Measurements from ENCODE around the gene TNKS1BP1. TPM values are rescaled to one million over a fixed set of nuclear protein-coding genes. Genes with fewer than 3 reads are reported as not detected.
A peak's percentile ranks its signal among the peaks of the same experiment; 100 is the strongest.

TNKS1BP1 gene
- total and polyA plus RNA-seq, 7 donors, result 63.9 to 288 (median 80.1) TPM

- ATAC-seq (no peak), DNase-seq (no peak)
- Histone ChIP-seq H3K4me3 (peak overlapping the region; percentile 68), H3K27ac (no peak overlapping the region), H3K27me3 (ENCODE audit: insufficient read depth in 3 of 3, low read length in 2 of 3) (no peaks in the 10 kb centered on the region), H3K4me1 (peaks cover 54% of the 10 kb centered on the region), H3K36me3 (ENCODE audit: insufficient read depth in 1 of 2, low read depth in 1 of 2) (peaks cover 6 to 45% of the 10 kb centered on the region in 2 donors), H3K9me3 (no peaks in the 10 kb centered on the region)
- no peak for TF ChIP-seq CTCF (IDR thresholded peaks at IDR 0.05)
- intact Hi-C loops (cut with DNase I), result no loop called here
- 55 to 78% (median 62%) methylated on average over 15 of the region's 15 CpGs for WGBS, 3 donors
These were observed 18.4 kb downstream of the TNKS1BP1 start for GRCh38 chr11:57306161-57306876.

GRCh38 chr11:57305523-57305922 lies 19.2 kb downstream of the TNKS1BP1 start:
- Histone ChIP-seq H3K4me1 (peaks cover 50% of the 10 kb centered on the region), H3K9me3 (no peaks in the 10 kb centered on the region), H3K36me3 (ENCODE audit: insufficient read depth in 1 of 2, low read depth in 1 of 2) (peaks cover 7 to 53% of the 10 kb centered on the region in 2 donors), H3K4me3 (peak overlapping the region; percentile 68), H3K27ac (no peak overlapping the region), H3K27me3 (ENCODE audit: insufficient read depth in 3 of 3, low read length in 2 of 3) (no peaks in the 10 kb centered on the region)
- TF ChIP-seq CTCF (IDR thresholded peaks at IDR 0.05), result no peak
- 84 to 92% (median 92%) methylated on average over 8 of the region's 8 CpGs for WGBS, 3 donors
- ATAC-seq (no peak), DNase-seq (no peak)
- intact Hi-C loops (cut with DNase I), result no loop called here

GRCh38 chr11:57303990-57304579 lies 20.7 kb downstream of the TNKS1BP1 start:
- Histone ChIP-seq H3K27ac (no peak overlapping the region), H3K4me1 (peaks cover 36% of the 10 kb centered on the region), H3K36me3 (ENCODE audit: insufficient read depth in 1 of 2, low read depth in 1 of 2) (peaks cover 20 to 53% of the 10 kb centered on the region in 2 donors), H3K4me3 (no peak overlapping the region), H3K27me3 (ENCODE audit: insufficient read depth in 3 of 3, low read length in 2 of 3) (no peaks in the 10 kb centered on the region), H3K9me3 (no peaks in the 10 kb centered on the region)
- intact Hi-C loops (cut with DNase I), result no loop called here
- TF ChIP-seq CTCF (IDR thresholded peaks at IDR 0.05), result no peak
- 84 to 90% (median 85%) methylated on average over 8 of the region's 8 CpGs for WGBS, 3 donors
- ATAC-seq (peak in 1 of 4 donors; percentile 11), DNase-seq (peak in 1 of 2 donors; percentile 67)

- 83 to 92% (median 85%) methylated on average over 17 of the region's 17 CpGs for WGBS, 3 donors
- Histone ChIP-seq H3K27me3 (ENCODE audit: insufficient read depth in 3 of 3, low read length in 2 of 3) (no peaks in the 10 kb centered on the region), H3K4me3 (no peak overlapping the region), H3K4me1 (peaks cover 29% of the 10 kb centered on the region), H3K27ac (no peak overlapping the region), H3K9me3 (no peaks in the 10 kb centered on the region), H3K36me3 (ENCODE audit: insufficient read depth in 1 of 2, low read depth in 1 of 2) (peaks cover 24 to 55% of the 10 kb centered on the region in 2 donors)
- ATAC-seq (no peak), DNase-seq (peak in 1 of 2 donors; percentile 38)
- TF ChIP-seq CTCF (IDR thresholded peaks at IDR 0.05), result no peak
- intact Hi-C loops (cut with DNase I), result no loop called here
These were observed 21.3 kb downstream of the TNKS1BP1 start for GRCh38 chr11:57303280-57303989.
